ENCODE measurements around the gene HEPACAM.

HEPACAM gene

GRCh38 chr11:124898711-124899110 is 37.1 kb downstream of the HEPACAM start:
- no peak for DNase-seq (ENCODE audit: low spot score)

- DNase-seq (ENCODE audit: low spot score): peak; percentile 67
These were observed 37.6 kb downstream of the HEPACAM start for GRCh38 chr11:124898263-124898680.

GRCh38 chr11:124897674-124898262 is 38.1 kb downstream of the HEPACAM start, which contains the start of gene ROBO4:
Gene ROBO4 (minus strand): TSS chr11:124897865. CDS start chr11:124897795, 70 bp downstream.
- no peak for DNase-seq (ENCODE audit: low spot score)

GRCh38 chr11:124896821-124897391 is 38.9 kb downstream of the HEPACAM start:
- no peak for DNase-seq (ENCODE audit: low spot score)

- no peak for DNase-seq (ENCODE audit: low spot score)
These were observed 39.6 kb downstream of the HEPACAM start for GRCh38 chr11:124896071-124896750.

GRCh38 chr11:124895471-124895971 is 40.3 kb downstream of the HEPACAM start:
- no peak for DNase-seq (ENCODE audit: low spot score)

- no peak for DNase-seq (ENCODE audit: low spot score)
These were observed 41.0 kb downstream of the HEPACAM start for GRCh38 chr11:124894606-124895430.

GRCh38 chr11:124893781-124894401 is 42.0 kb downstream of the HEPACAM start:
- DNase-seq (ENCODE audit: low spot score): no peak

- no peak for DNase-seq (ENCODE audit: low spot score)
These were observed 42.9 kb downstream of the HEPACAM start for GRCh38 chr11:124892750-124893454.

- no peak for DNase-seq (ENCODE audit: low spot score)
These were observed 43.7 kb downstream of the HEPACAM start for GRCh38 chr11:124892146-124892545.

GRCh38 chr11:124891373-124891861 is 44.4 kb downstream of the HEPACAM start:
- DNase-seq (ENCODE audit: low spot score): no peak

- DNase-seq (ENCODE audit: low spot score): no peak
These were observed 45.0 kb downstream of the HEPACAM start for GRCh38 chr11:124890683-124891372.

GRCh38 chr11:124890151-124890550 is 45.7 kb downstream of the HEPACAM start:
- no peak for DNase-seq (ENCODE audit: low spot score)

- DNase-seq (ENCODE audit: low spot score): no peak
These were observed 46.4 kb downstream of the HEPACAM start for GRCh38 chr11:124889191-124890091.

GRCh38 chr11:124887667-124888013 is 48.2 kb downstream of the HEPACAM start:
- DNase-seq (ENCODE audit: low spot score): no peak

- DNase-seq (ENCODE audit: low spot score): no peak
These were observed 48.7 kb downstream of the HEPACAM start for GRCh38 chr11:124886978-124887666.

GRCh38 chr11:124886476-124886875 is 49.4 kb downstream of the HEPACAM start:
- no peak for DNase-seq (ENCODE audit: low spot score)

- no peak for DNase-seq (ENCODE audit: low spot score)
These were observed 50.9 kb downstream of the HEPACAM start for GRCh38 chr11:124884869-124885479.

All from SW480 (cell line).